ENCODE data around the gene AAK1.
"Not testable (repeated sequence)": the region's sequence is repeated elsewhere in the genome, so short reads cannot be mapped to it uniquely, and the experiment has no call there.

AAK1 gene

DNA sequence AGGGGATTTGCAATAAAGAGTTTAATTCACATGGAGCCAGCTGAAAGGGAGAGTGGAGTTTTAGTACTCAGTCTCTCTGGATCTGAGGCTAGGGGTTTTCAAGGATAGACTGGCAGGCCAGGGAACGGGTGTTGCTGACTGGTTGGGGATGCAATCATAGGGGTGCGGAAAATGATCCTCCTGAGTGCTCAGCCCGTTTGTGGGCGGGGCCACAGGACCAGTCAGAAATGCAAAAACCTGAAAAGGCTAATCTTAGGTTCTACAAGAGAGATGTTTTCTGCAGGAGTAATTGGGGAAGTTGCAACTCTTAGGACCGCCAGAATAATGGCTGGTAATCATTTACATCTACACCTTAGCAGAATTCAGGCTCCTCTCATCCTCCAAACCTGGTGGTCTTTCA lies 208.8 kb downstream of the AAK1 start:
- no peak for DNase-seq (ENCODE audit: low read depth)
- H3K4me3 ChIP-seq (replicated peaks; ENCODE audit: low read depth, low read length), result no peak overlapping the region
- TF ChIP-seq, protein P1, sequence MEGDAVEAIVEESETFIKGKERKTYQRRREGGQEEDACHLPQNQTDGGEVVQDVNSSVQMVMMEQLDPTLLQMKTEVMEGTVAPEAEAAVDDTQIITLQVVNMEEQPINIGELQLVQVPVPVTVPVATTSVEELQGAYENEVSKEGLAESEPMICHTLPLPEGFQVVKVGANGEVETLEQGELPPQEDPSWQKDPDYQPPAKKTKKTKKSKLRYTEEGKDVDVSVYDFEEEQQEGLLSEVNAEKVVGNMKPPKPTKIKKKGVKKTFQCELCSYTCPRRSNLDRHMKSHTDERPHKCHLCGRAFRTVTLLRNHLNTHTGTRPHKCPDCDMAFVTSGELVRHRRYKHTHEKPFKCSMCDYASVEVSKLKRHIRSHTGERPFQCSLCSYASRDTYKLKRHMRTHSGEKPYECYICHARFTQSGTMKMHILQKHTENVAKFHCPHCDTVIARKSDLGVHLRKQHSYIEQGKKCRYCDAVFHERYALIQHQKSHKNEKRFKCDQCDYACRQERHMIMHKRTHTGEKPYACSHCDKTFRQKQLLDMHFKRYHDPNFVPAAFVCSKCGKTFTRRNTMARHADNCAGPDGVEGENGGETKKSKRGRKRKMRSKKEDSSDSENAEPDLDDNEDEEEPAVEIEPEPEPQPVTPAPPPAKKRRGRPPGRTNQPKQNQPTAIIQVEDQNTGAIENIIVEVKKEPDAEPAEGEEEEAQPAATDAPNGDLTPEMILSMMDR (IDR thresholded peaks at IDR 0.05; ENCODE audit: low read length, missing control alignments), result no peak

DNA sequence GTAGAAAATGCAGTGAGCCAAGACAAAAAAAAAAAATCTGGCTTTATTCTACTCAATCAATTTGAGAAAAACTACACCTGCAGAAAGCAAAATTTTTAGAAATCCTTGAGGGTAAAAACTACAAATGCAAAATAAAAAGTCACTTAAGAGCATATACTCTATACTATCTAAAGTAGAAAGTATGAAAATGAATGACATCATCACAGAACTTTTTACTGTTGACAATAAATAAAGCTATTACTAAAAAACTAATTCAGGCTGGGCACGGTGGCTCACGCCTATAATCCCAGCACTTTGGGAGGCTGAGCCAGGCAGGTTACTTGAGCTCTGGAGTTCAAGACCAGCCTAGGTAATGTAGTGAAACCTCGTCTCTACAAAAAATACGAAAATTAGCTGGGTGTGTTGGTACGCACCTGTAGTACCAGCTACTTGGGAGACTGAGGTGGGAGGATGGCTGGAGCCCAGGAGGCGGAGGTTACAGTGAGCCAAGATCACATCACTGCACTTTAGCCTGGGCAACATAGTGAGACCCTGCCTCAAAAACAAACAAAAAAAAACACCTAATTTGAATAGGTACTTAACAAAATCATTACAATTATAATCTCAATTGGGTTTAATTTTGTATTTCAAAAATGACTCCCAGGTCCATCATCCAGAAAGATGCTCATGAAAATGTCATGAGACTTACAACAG lies 213.9 kb downstream of the AAK1 start:
- no peak overlapping the region for H3K4me3 ChIP-seq (replicated peaks; ENCODE audit: low read depth, low read length)
- no peak for DNase-seq (ENCODE audit: low read depth)
- TF ChIP-seq, protein P1 (IDR thresholded peaks at IDR 0.05; ENCODE audit: low read length, missing control alignments), result no peak

DNA sequence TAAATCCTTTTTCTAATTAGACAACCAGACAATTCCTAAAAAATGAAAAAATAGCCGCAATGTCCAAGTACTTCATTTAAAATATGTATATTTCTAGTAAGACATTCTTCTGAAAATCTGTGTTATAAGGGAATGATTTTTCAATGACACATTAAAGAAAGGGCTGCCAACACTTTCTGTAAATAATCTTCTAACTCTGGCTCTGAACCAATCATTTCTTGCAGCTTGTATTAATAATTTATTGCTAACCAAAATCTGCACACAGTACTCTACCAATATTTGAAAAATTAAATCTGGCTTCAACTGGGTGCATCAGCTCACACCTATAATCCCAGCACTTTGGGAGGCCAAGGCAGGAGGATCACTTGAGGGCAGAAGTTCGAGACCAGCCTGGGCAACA lies 214.6 kb downstream of the AAK1 start:
- no peak overlapping the region for H3K4me3 ChIP-seq (replicated peaks; ENCODE audit: low read depth, low read length)
- TF ChIP-seq, protein P1 (IDR thresholded peaks at IDR 0.05; ENCODE audit: low read length, missing control alignments), result no peak
- DNase-seq (ENCODE audit: low read depth), result no peak

DNA sequence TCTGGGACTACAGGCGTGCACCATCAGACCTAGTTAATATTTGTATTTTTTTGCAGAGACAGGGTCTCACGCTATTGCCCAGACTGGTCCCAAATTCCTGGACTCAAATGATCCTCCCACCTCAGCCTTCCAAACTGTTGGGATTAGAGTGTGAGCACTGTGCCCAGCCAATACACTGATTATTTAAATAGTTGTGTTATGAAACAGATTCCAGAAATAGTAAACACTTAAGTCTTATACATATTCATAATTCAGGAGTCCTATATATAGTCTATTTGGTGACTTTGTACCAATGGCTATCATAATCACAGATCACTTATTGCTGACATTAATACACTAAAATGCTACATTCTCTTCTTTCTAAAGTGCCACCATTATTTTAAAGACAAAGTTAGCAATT lies 219.1 kb downstream of the AAK1 start:
- no peak overlapping the region for H3K4me3 ChIP-seq (replicated peaks; ENCODE audit: low read depth, low read length)
- DNase-seq (ENCODE audit: low read depth), result no peak
- TF ChIP-seq, protein P1 (IDR thresholded peaks at IDR 0.05; ENCODE audit: low read length, missing control alignments), result no peak

DNA sequence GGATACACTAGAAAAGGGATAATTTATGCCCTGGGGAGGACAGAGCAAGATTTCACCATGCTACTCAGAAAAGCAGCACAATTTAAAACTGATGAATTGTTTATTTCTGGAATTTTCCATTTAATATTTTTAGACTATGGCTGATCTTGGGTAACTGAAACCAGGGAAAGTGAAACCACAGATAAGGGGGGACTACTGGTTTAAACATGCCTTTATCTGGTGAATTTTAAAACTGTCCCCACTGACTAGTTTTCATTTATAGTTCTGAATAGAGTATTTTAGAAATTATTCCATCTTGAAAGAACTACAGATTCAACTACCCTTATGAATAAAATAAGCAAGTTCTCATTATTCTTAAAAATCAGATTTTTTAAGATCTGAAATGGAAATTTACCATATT lies 221.3 kb downstream of the AAK1 start:
- TF ChIP-seq, protein P1 (IDR thresholded peaks at IDR 0.05; ENCODE audit: low read length, missing control alignments), result no peak
- DNase-seq (ENCODE audit: low read depth), result no peak
- no peak overlapping the region for H3K4me3 ChIP-seq (replicated peaks; ENCODE audit: low read depth, low read length)

DNA sequence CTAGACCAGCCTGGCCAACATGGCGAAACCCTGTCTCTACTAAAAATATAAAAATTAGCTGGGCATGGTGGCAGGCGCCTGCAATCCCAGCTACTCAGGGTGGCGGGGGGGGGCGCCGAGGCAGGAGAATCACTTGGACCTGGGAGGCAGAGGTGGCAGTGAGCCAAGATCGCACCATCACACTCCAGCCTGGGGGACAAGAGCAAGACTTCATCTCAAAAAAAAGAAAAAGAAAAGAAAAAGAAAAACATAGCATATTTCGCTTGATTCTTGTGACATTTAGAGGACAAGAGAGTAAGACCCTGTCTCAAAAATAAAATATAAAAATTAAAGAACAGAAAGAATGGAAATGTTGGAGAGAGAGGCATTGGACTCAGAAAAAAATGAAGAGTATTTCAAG lies 224.4 kb downstream of the AAK1 start:
- H3K4me3 ChIP-seq (replicated peaks; ENCODE audit: low read depth, low read length); DNase-seq (ENCODE audit: low read depth): not testable (repeated sequence)

DNA sequence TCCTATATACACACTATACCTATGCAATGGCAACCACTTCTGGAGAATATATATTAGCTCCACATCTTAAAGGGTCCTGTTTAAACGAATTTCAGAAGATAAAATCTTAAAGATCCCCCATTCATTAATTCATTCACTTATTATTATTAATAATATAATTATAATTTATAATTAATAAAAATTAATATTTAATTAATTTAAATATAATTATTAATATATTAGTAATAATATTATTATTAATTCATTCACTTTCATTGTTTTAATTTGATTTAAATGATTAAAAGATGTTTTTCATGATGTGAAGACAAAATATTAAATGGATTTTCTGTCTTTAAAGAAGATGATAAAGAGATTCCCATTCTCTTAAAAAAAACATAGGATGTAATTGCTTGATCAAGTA lies 227.4 kb downstream of the AAK1 start:
- no peak for DNase-seq (ENCODE audit: low read depth)
- H3K4me3 ChIP-seq (replicated peaks; ENCODE audit: low read depth, low read length), result no peak overlapping the region

More for the DNA sequence above, 227.4 kb downstream of the AAK1 start:
- TF ChIP-seq, protein P1 (IDR thresholded peaks at IDR 0.05; ENCODE audit: low read length, missing control alignments), result no peak

All from fibroblast of pulmonary artery (primary cell).